ENCODE data around the gene ATF2. TPM values are rescaled to one million over a fixed set of nuclear protein-coding genes. Genes with fewer than 3 reads are reported as not detected.

The ATF2 gene
- total RNA-seq, 1 experiment from 2014 or later, result 22.5 TPM

- no peak for DNase-seq (ENCODE audit: low read depth)
Observed at GRCh38 chr2:175025946-175026345, 142.1 kb downstream of the ATF2 start.

- no peak for DNase-seq (ENCODE audit: low read depth)
Observed at GRCh38 chr2:175025233-175025632, 142.8 kb downstream of the ATF2 start.

GRCh38 chr2:175022923-175023322, 145.1 kb downstream of the ATF2 start:
- DNase-seq (ENCODE audit: low read depth), result no peak

Other genes with a start within 250 kb of the ATF2 start
- 27.4 and 34.4 TPM in 2 replicates for gene CHN1, start 162.8 kb downstream of the ATF2 start, total RNA-seq (2014; rRNA removed; shearing (Covaris generic))
- gene ATP5MC3, start 13.5 kb upstream of the ATF2 start, total RNA-seq (2014; rRNA removed; shearing (Covaris generic)), result 308 and 310 TPM in 2 replicates

Data from Daoy (cell line).